GM23248 (cell line): ENCODE data around the gene WDR59. TPM values are rescaled to one million over a fixed set of nuclear protein-coding genes. Genes with fewer than 3 reads are reported as not detected.

Source experiments
- DNase-seq: peaks from one replicate; pipeline ENCODE4 v3.0.0-alpha.2; 2015
- H2AFZ ChIP-seq: fragments of 200-600 bp; sonication (generic); 2 replicates; pipeline ENCODE4 v1.6.1; 2016; ENCODE audit warnings: antibody characterized with exemption
- H3F3A ChIP-seq: fragments of 200-600 bp; sonication (generic); 2 replicates; pipeline ENCODE4 v1.6.1; 2016; ENCODE audit warnings: mild to moderate bottlenecking, antibody characterized with exemption, mixed run types; ENCODE audit not compliant: insufficient read depth
- H3K27ac ChIP-seq: fragments of 200-600 bp; sonication (generic); 2 replicates; pipeline ENCODE4 v1.5.1; 2016; ENCODE audit warnings: mild to moderate bottlenecking
- H3K27me3 ChIP-seq: fragments of 200-600 bp; sonication (generic); replicated peaks from 2 replicates; pipeline ENCODE4 v1.6.1; 2016; ENCODE audit warnings: mild to moderate bottlenecking; ENCODE audit not compliant: insufficient read depth
- H3K36me3 ChIP-seq: fragments of 200-600 bp; sonication (generic); 2 replicates; pipeline ENCODE4 v1.6.1; 2016; ENCODE audit warnings: low read depth, mild to moderate bottlenecking
- H3K4me1 ChIP-seq: fragments of 200-600 bp; sonication (generic); 2 replicates; pipeline ENCODE4 v1.6.1; 2016; ENCODE audit warnings: mild to moderate bottlenecking; ENCODE audit not compliant: insufficient read depth
- H3K4me2 ChIP-seq: fragments of 200-600 bp; sonication (generic); one replicate; pipeline ENCODE4 v1.6.1; 2016; ENCODE audit warnings: mild to moderate bottlenecking; ENCODE audit not compliant: unreplicated experiment
- H3K4me3 ChIP-seq: fragments of 200-600 bp; sonication (generic); 2 replicates; pipeline ENCODE4 v1.5.1; 2016; ENCODE audit warnings: mild to moderate bottlenecking
- H3K79me2 ChIP-seq: fragments of 200-600 bp; sonication (generic); 2 replicates; pipeline ENCODE4 v1.6.1; 2016; ENCODE audit warnings: mild to moderate bottlenecking; ENCODE audit not compliant: insufficient read depth
- H3K9ac ChIP-seq: fragments of 200-600 bp; sonication (generic); 2 replicates; pipeline ENCODE4 v1.6.1; 2016; ENCODE audit warnings: mild to moderate bottlenecking
- H3K9me2 ChIP-seq: fragments of 200-600 bp; sonication (generic); 2 replicates; pipeline ENCODE4 v1.6.1; 2016; ENCODE audit warnings: mixed run types, mild to moderate bottlenecking, moderate library complexity; ENCODE audit not compliant: insufficient read depth
- H3K9me3 ChIP-seq: fragments of 200-600 bp; sonication (generic); one replicate; pipeline ENCODE4 v1.6.1; 2017; ENCODE audit warnings: low read depth
- H4K20me1 ChIP-seq: fragments of 200-600 bp; sonication (generic); 2 replicates; pipeline ENCODE4 v1.6.0; 2016; ENCODE audit not compliant: insufficient read depth
- EZH2 ChIP-seq: fragments of 200-600 bp; sonication (generic); IDR thresholded peaks from 2 replicates; pipeline ENCODE4 v1.6.1; 2018; ENCODE audit warnings: antibody characterized with exemption, mild to moderate bottlenecking; ENCODE audit not compliant: insufficient read depth, poor library complexity, severe bottlenecking
- EZH2phosphoT487 ChIP-seq: fragments of 200-600 bp; sonication (generic); IDR thresholded peaks from 2 replicates; pipeline ENCODE4 v1.6.1; 2018; ENCODE audit warnings: antibody characterized with exemption, moderate library complexity, mild to moderate bottlenecking, low read depth; ENCODE audit not compliant: insufficient read depth
- whole genome bisulfite sequencing, 2 experiments: methylation state at CpG; one replicate each; pipeline ENCODE4 v1.1.6; 2015 to 2017; ENCODE audit warnings: low lambda C conversion rate in 2 of 2, low coverage in 1 of 2; ENCODE audit errors: missing lambda C conversion rate in 2 of 2; 5-methylcytosine and 5-hydroxymethylcytosine counted together
- in situ Hi-C: fragments of 300-500 bp; cut with MboI; formaldehyde crosslinking; loops from 2 replicates; pipeline ENCODE4 v1.15.0; 2020
- polyA plus RNA-seq: library from polyadenylated mRNA; unstranded; fragments of >200 nt; fragmentation: Nextera tagmentation; extraction: Ambion mirVana; gene quantifications from 2 replicates; pipeline ENCODE4 v1.2.1, GENCODE V29; 2016
- total RNA-seq: library from RNA; depleted of rRNA; stranded (reverse); fragments of >200 nt; shearing (Covaris generic); gene quantifications from 2 replicates; pipeline ENCODE4 v1.2.3, GENCODE V29; 2014

WDR59 gene
- total and polyA plus RNA-seq, 2 experiments from 2014 or later: 8.3 to 15.2 TPM

DNA sequence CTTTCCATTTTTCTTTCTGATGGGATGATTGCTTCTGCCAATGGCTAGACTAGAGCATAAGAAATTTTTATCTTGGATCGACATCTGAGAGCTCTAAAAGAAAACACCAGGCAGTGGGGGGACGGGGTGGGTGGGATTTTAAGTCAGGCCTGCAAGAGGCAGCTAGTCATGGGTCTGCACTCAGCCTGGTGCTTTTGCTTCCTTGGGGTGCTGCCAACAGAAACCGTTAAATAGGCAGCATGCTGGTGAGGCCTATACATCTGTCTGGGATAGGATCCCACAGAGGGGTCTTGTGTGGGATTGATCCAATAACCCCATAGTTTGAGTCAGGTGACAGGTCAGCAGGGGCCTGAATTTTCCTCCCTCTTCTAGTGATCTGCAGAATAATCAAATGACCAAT is 40.8 kb upstream of the WDR59 start:
- 5 to 8% methylated on average over 3 of the region's 3 CpGs for WGBS, 2 experiments

GRCh38 chr16:75024594-75024993 is 39.7 kb upstream of the WDR59 start:
- Histone ChIP-seq H3F3A (peaks cover 35% of the 10 kb centered on the region), H3K4me2 (no peak overlapping the region), H3K9me2 (no peaks in the 10 kb centered on the region), H4K20me1 (no peaks in the 10 kb centered on the region), H3K4me3 (no peak overlapping the region), H3K79me2 (peaks cover 84% of the 10 kb centered on the region), H3K36me3 (no peaks in the 10 kb centered on the region), H3K27ac (no peak overlapping the region), H3K9me3 (no peaks in the 10 kb centered on the region), H3K9ac (no peak overlapping the region), H3K27me3 (no peaks in the 10 kb centered on the region), H2AFZ (no peak overlapping the region), H3K4me1 (peaks cover 39% of the 10 kb centered on the region)
- DNase-seq: no peak
- no peak for TF ChIP-seq EZH2
- no peak for TF ChIP-seq EZH2phosphoT487
- WGBS, 2 experiments: 96 to 97% methylated on average over 4 of the region's 4 CpGs
- in situ Hi-C loops: no loop called here

More for the DNA sequence above, 40.8 kb upstream of the WDR59 start:
- Histone ChIP-seq H3K4me1 (peaks cover 49% of the 10 kb centered on the region), H3K9me2 (no peaks in the 10 kb centered on the region), H3K36me3 (no peaks in the 10 kb centered on the region), H3K9ac (peak overlapping the region; percentile 59), H3K4me3 (no peak overlapping the region), H3F3A (peaks cover 42% of the 10 kb centered on the region), H4K20me1 (no peaks in the 10 kb centered on the region), H3K27ac (peak overlapping the region; percentile 83), H3K79me2 (peaks cover 74% of the 10 kb centered on the region), H2AFZ (no peak overlapping the region), H3K4me2 (peak overlapping the region; percentile 55), H3K9me3 (no peaks in the 10 kb centered on the region), H3K27me3 (no peaks in the 10 kb centered on the region)
- in situ Hi-C loops: no loop called here
- peak; percentile 42 for DNase-seq
- TF ChIP-seq EZH2 (no peak), EZH2phosphoT487 (no peak)

GRCh38 chr16:75024182-75024581 is 39.3 kb upstream of the WDR59 start:
- H2AFZ ChIP-seq: no peak overlapping the region
- WGBS, 2 experiments: 95 to 100% methylated on average over 3 of the region's 3 CpGs
- in situ Hi-C loops: no loop called here

GRCh38 chr16:75023009-75023408 is 38.1 kb upstream of the WDR59 start:
- peak overlapping the region; percentile 39 for H3K4me2 ChIP-seq
- no peaks in the 10 kb centered on the region for H4K20me1 ChIP-seq
- TF ChIP-seq EZH2: no peak
- no peak for TF ChIP-seq EZH2phosphoT487
- H3K4me1 ChIP-seq: peaks cover 37% of the 10 kb centered on the region
- H3K4me3 ChIP-seq: no peak overlapping the region
- WGBS, 2 experiments: 86 to 97% methylated on average over 2 of the region's 2 CpGs
- peak; percentile 66 for DNase-seq
- peaks cover 27% of the 10 kb centered on the region for H3F3A ChIP-seq
- no peaks in the 10 kb centered on the region for H3K9me3 ChIP-seq
- H3K9me2 ChIP-seq: no peaks in the 10 kb centered on the region
- H3K36me3 ChIP-seq: no peaks in the 10 kb centered on the region
- no peak overlapping the region for H2AFZ ChIP-seq
- peak overlapping the region; percentile 36; the same call in 1 of the 2 replicates for H3K27ac ChIP-seq
- H3K27me3 ChIP-seq: no peaks in the 10 kb centered on the region
- in situ Hi-C loops: no loop called here
- H3K79me2 ChIP-seq: peaks cover 87% of the 10 kb centered on the region
- H3K9ac ChIP-seq: no peak overlapping the region

More at GRCh38 chr16:75024182-75024581, 39.3 kb upstream of the WDR59 start:
- no peak overlapping the region for H3K27ac ChIP-seq
- no peak overlapping the region for H3K4me2 ChIP-seq
- H3K4me3 ChIP-seq: no peak overlapping the region
- H3K27me3 ChIP-seq: no peaks in the 10 kb centered on the region
- H4K20me1 ChIP-seq: no peaks in the 10 kb centered on the region
- peaks cover 84% of the 10 kb centered on the region for H3K79me2 ChIP-seq
- no peak for TF ChIP-seq EZH2phosphoT487
- no peak for TF ChIP-seq EZH2
- no peak for DNase-seq
- peaks cover 37% of the 10 kb centered on the region for H3K4me1 ChIP-seq
- no peaks in the 10 kb centered on the region for H3K9me2 ChIP-seq
- H3K36me3 ChIP-seq: no peaks in the 10 kb centered on the region
- H3K9me3 ChIP-seq: no peaks in the 10 kb centered on the region
- H3K9ac ChIP-seq: no peak overlapping the region
- H3F3A ChIP-seq: peaks cover 35% of the 10 kb centered on the region

- Histone ChIP-seq H2AFZ (no peak overlapping the region), H3K79me2 (peaks cover 87% of the 10 kb centered on the region), H3K27me3 (no peaks in the 10 kb centered on the region), H3K4me1 (peaks cover 32% of the 10 kb centered on the region), H3K36me3 (no peaks in the 10 kb centered on the region), H3K9me3 (no peaks in the 10 kb centered on the region), H3K9ac (no peak overlapping the region), H3F3A (peaks cover 23% of the 10 kb centered on the region), H4K20me1 (no peaks in the 10 kb centered on the region), H3K4me2 (peak overlapping the region; percentile 6), H3K27ac (peak overlapping the region; percentile 36; the same call in 1 of the 2 replicates), H3K4me3 (no peak overlapping the region), H3K9me2 (no peaks in the 10 kb centered on the region)
- no peak for TF ChIP-seq EZH2
- in situ Hi-C loops: no loop called here
- 80 to 91% methylated on average over 4 of the region's 4 CpGs for WGBS, 2 experiments
- peak; percentile 34 for DNase-seq
Measured at GRCh38 chr16:75022567-75022966, 37.6 kb upstream of the WDR59 start.
